Small intestine (tissue), 7 donors: Measurements from ENCODE around the gene SYNJ2. TPM values are rescaled to one million over a fixed set of nuclear protein-coding genes. Genes with fewer than 3 reads are reported as not detected.

Experiments
- DNase-seq, 2 donors: peaks; one replicate each; pipeline versions ENCODE4 v3.0.0 to v3.0.0-alpha.2; 2013
- FAIRE-seq: peaks from 2 replicates; lab custom pipeline; 2012; peaks lifted over from hg19 to GRCh38; lab: Jason Lieb, UNC
- H3K27ac ChIP-seq, 3 donors: one replicate each; pipeline ENCODE4 v1.5.1; 2013; ENCODE audit warnings: low read length in 2 of 3, mild to moderate bottlenecking in 2 of 3, control low read depth in 1 of 3, inconsistent platforms in 1 of 3, low read depth in 1 of 3, moderate library complexity in 1 of 3
- H3K27me3 ChIP-seq, 3 donors: one replicate each; pipeline ENCODE4 v1.6.1; 2013; ENCODE audit warnings: low read length in 3 of 3, inconsistent platforms in 1 of 3; ENCODE audit not compliant: control insufficient read depth in 3 of 3, insufficient read depth in 3 of 3
- H3K36me3 ChIP-seq, 3 donors: one replicate each; pipeline ENCODE4 v1.6.1; 2013; ENCODE audit warnings: low read length in 3 of 3, inconsistent platforms in 1 of 3, low read depth in 1 of 3, mild to moderate bottlenecking in 1 of 3, moderate library complexity in 1 of 3; ENCODE audit not compliant: control insufficient read depth in 3 of 3, insufficient read depth in 2 of 3
- H3K4me1 ChIP-seq, 3 donors: one replicate each; pipeline ENCODE4 v1.6.1; 2013; ENCODE audit warnings: low read length in 2 of 3, inconsistent platforms in 1 of 3, low read depth in 1 of 3, mild to moderate bottlenecking in 1 of 3, moderate library complexity in 1 of 3; ENCODE audit not compliant: control insufficient read depth in 3 of 3, insufficient read depth in 2 of 3
- H3K4me3 ChIP-seq, 3 donors: one replicate each; pipeline ENCODE4 v1.5.1; 2013; ENCODE audit warnings: low read length in 3 of 3, control low read depth in 1 of 3, inconsistent platforms in 1 of 3, low read depth in 1 of 3, mild to moderate bottlenecking in 1 of 3, moderate library complexity in 1 of 3
- H3K9me3 ChIP-seq, 2 donors: one replicate each; pipeline ENCODE4 v1.6.1; 2013; ENCODE audit warnings: low read depth in 1 of 2, low read length in 1 of 2; ENCODE audit not compliant: control insufficient read depth in 2 of 2, insufficient read depth in 1 of 2
- WGBS, 3 donors: extraction: QIAGEN DNeasy Blood & Tissue Kit; methylation state at CpG; one replicate each; pipeline ENCODE4 v1.1.7; 2013; 5-methylcytosine and 5-hydroxymethylcytosine counted together
- polyA plus RNA-seq, 4 donors: library from polyadenylated mRNA; stranded (reverse) in 3 of 4; unstranded in 1 of 4; fragments of 200-250 nt in 3 of 4; fragments of 120-200 nt in 1 of 4; gene quantifications; one replicate each; pipeline versions ENCODE4 v1.2.1 to v1.2.3, GENCODE V29; 2013
- donor health status: healthy with polysubstance abuse.
- donor health status: control.
- donor health status: control.
- donor health status: Bipolar disorder and iron deficiency.
- donor health status: healthy.

The SYNJ2 gene
- polyA plus RNA-seq, 4 donors = 7.0 to 16.3 (median 9.4) TPM

DNA sequence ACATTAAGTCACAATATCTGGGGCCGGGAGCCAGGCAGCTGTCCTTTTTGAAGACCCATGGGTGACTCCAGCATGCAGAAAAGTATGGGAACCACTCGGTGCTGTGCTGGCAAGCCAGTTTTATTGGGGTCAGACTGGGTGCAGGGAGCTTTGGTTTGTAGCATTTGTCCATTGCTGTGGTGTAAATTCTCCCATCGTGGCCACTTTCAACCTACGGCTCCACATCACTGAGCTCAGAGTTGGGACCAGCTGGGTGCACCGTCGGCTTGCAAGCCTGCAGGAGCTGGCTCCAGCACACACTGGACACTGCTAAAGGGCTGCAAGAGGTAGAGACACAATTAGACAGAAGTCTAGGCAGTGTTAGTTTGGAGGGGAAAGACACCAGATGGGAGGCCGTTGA lies 66.9 kb downstream of the SYNJ2 start:
- Histone ChIP-seq H3K4me3 (no peak overlapping the region), H3K36me3 (peaks cover 0 to 57% (median 0%) of the 10 kb centered on the region in 3 donors), H3K27ac (no peak overlapping the region), H3K27me3 (no peaks in the 10 kb centered on the region), H3K9me3 (peaks cover 0 to 3% of the 10 kb centered on the region in 2 donors), H3K4me1 (peaks cover 0 to 22% (median 3%) of the 10 kb centered on the region in 3 donors)
- DNase-seq = no peak
- no peak for FAIRE-seq
- WGBS, 3 donors = 93 to 95% (median 95%) methylated on average over 7 of the region's 7 CpGs

DNA sequence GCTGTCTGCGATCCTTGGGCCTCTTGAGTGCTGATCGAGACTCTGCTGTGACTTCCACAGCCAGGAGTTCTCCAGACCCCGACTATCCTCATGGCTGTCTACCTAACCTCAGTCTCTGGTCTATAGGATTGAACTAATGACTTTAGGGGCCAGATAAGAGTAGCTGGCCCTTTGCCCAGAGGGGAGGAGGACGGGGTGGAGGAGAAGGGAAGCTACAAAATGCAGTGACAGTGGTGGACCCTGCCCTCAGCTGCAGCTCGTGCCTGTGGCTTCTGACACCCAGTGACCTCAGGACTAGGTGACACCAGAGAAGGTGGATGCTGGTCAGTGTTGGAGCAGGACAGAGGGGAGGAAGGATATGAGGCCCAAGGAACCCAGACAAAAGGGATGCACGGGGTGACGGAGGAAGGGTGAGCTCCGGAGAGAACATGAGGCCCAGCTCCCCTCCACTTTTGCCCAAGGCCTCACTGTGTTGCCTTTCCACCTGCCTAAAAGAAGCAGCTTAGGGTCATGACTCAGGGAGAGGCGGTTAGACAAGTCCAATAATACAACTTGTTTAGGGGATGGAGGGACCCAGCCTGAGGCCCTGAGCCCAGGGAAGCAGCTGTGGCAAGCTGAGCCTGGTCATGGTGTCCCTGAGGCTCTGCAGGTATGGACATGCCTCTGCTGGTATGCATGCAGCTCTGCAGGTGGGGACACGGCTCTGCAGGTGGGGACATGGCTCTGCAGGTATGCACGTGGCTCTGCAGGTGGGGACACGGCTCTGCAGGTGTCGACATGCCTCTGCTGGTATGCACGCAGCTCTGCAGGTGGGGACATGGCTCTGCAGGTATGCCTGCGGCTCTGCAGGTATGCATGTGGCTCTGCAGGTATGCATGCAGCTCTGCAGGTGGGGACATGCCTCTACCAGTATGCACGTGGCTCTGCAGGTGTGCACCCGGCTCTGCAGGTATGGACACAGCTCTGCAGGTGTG lies 67.7 kb downstream of the SYNJ2 start:
- H3K4me3 ChIP-seq = no peak overlapping the region
- FAIRE-seq (no peak), DNase-seq (peak; percentile 42 to 47)
- H3K9me3 ChIP-seq = peaks cover 0 to 3% of the 10 kb centered on the region in 2 donors
- peaks cover 0 to 51% (median 0%) of the 10 kb centered on the region in 3 donors for H3K36me3 ChIP-seq
- 70 to 83% (median 76%) methylated on average over 17 of the region's 17 CpGs for WGBS, 3 donors
- no peak overlapping the region for H3K27ac ChIP-seq
- H3K4me1 ChIP-seq = peaks cover 0 to 14% (median 3%) of the 10 kb centered on the region in 3 donors
- no peaks in the 10 kb centered on the region for H3K27me3 ChIP-seq

DNA sequence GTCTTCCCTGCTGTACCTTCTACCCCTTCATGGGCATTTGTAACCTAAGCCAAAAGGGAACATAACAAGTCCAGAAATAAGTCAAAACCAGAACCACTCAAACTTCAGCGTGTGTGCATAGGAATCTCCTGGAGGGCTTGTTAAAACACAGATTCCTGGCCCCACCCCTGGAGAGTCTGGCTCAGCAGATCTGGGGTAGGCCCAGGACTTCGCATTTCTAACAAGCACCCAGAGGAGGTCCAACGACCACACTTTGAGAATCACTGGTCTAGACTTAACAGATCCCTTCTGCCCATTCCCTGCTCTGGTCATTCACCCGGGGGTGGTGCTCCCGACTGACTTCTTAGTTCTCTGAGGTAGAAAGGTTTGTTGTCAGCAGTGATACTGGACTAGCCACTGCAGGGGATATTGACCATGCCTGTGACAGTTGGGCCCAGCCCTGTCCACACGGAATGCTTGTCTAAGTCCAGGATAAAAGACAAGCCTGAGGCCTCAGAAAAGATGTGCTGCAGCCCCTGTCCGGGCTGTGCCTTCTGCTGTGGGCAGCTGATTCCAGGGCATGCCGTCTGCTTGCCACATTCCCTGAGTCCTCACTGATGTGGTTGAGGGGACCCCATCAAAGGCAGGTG lies 68.6 kb downstream of the SYNJ2 start:
- peaks cover 0 to 55% (median 0%) of the 10 kb centered on the region in 3 donors for H3K36me3 ChIP-seq
- no peak overlapping the region for H3K4me3 ChIP-seq
- no peak overlapping the region for H3K27ac ChIP-seq
- FAIRE-seq = no peak
- no peaks in the 10 kb centered on the region for H3K27me3 ChIP-seq
- H3K9me3 ChIP-seq = peaks cover 0 to 3% of the 10 kb centered on the region in 2 donors
- DNase-seq = no peak
- 86 to 88% (median 87%) methylated on average over 8 of the region's 8 CpGs for WGBS, 3 donors
- peaks cover 0 to 10% (median 3%) of the 10 kb centered on the region in 3 donors for H3K4me1 ChIP-seq

- Histone ChIP-seq H3K36me3 (peaks cover 0 to 52% (median 0%) of the 10 kb centered on the region in 3 donors), H3K4me1 (peaks cover 0 to 10% (median 3%) of the 10 kb centered on the region in 3 donors), H3K4me3 (no peak overlapping the region), H3K27ac (no peak overlapping the region), H3K9me3 (peaks cover 0 to 3% of the 10 kb centered on the region in 2 donors), H3K27me3 (no peaks in the 10 kb centered on the region)
- WGBS, 3 donors = 87 to 94% (median 93%) methylated on average over 4 of the region's 4 CpGs
- DNase-seq (no peak), FAIRE-seq (no peak)
Measured at GRCh38 chr6:158050955-158051354, 69.3 kb downstream of the SYNJ2 start.

GRCh38 chr6:158051968-158052367 lies 70.3 kb downstream of the SYNJ2 start:
- no peaks in the 10 kb centered on the region for H3K27me3 ChIP-seq
- H3K36me3 ChIP-seq = peaks cover 0 to 52% (median 3%) of the 10 kb centered on the region in 3 donors
- H3K4me1 ChIP-seq = peaks cover 0 to 10% (median 3%) of the 10 kb centered on the region in 3 donors
- H3K9me3 ChIP-seq = peaks cover 0 to 3% of the 10 kb centered on the region in 2 donors
- H3K27ac ChIP-seq = no peak overlapping the region
- FAIRE-seq (no peak), DNase-seq (no peak)
- 71 to 85% (median 75%) methylated on average over 2 of the region's 2 CpGs for WGBS, 3 donors
- no peak overlapping the region for H3K4me3 ChIP-seq

GRCh38 chr6:158053377-158054313 lies 72.0 kb downstream of the SYNJ2 start:
- 43 to 79% (median 56%) methylated on average over 2 of the region's 2 CpGs for WGBS, 3 donors

DNA sequence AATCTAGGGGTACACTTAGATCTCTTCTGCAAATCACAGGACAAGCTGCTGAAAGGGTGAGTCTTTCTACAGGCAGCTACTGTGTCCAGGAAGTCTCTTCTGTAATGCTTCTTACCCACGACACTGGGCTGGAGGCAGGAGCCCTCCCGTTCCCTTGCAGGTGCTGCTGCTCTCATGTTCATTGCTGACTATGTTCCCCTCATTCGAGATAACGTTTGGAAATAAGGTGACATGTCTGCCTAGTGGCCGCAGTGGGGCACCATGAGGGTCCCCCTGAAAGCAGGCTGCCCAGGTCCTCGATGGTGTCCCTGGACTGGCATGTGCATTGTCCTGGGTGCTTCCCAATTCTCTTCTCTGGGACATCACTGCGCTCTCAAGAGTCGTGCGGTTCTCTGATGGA lies 74.7 kb downstream of the SYNJ2 start:
- Histone ChIP-seq H3K4me1 (peaks cover 0 to 10% (median 9%) of the 10 kb centered on the region in 3 donors), H3K36me3 (peaks cover 0 to 49% (median 5%) of the 10 kb centered on the region in 3 donors), H3K9me3 (no peaks in the 10 kb centered on the region), H3K27ac (no peak overlapping the region), H3K4me3 (no peak overlapping the region), H3K27me3 (no peaks in the 10 kb centered on the region)
- FAIRE-seq (no peak), DNase-seq (no peak)
- WGBS, 3 donors = 92 to 95% (median 93%) methylated on average over 9 of the region's 9 CpGs

More at GRCh38 chr6:158053377-158054313, 72.0 kb downstream of the SYNJ2 start:
- no peak for DNase-seq
- Histone ChIP-seq H3K36me3 (peaks cover 0 to 47% (median 5%) of the 10 kb centered on the region in 3 donors), H3K4me3 (no peak overlapping the region), H3K9me3 (no peaks in the 10 kb centered on the region), H3K4me1 (no peaks in the 10 kb centered on the region), H3K27me3 (no peaks in the 10 kb centered on the region), H3K27ac (no peak overlapping the region)
- FAIRE-seq = no peak
